CD4-positive, alpha-beta T cell treated with Interleukin-6 for 4 hours (primary cell): Measurements from ENCODE around the gene DLG5.

ENCODE experiments used
- DNase-seq: peaks from one replicate; pipeline ENCODE4 v3.0.0-alpha.2; 2020; ENCODE audit warnings: mixed read lengths

DLG5 gene

GRCh38 chr10:77837248-77837924 lies 89.2 kb downstream of the DLG5 start:
- DNase-seq = peak; percentile 72

DNA sequence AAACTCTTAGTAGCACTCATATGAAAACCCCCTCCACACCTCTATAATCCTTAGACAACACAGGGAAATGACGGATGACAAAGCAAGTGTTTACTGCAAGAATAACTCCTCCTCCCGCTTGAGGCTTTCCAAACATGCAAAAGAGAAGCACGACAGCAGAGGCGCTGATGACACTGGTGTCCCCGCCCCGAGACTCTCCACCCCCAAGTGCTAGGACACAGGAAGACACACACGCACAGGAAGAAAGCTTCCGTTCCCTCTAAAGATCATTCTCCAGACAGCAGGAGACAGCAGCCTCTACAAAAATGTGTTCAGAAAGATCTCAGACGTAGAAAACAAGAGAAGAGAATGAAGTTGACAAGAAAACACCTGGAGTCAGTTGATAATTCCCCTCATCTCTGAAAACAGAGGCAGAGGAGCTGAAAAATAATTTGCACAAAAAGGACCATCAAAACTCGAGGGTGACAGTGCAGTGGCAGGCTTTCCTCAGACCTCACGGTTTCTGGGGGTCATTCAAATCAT lies 90.2 kb downstream of the DLG5 start:
- DNase-seq = peak; percentile 78

GRCh38 chr10:77835669-77836086 lies 90.9 kb downstream of the DLG5 start:
- no peak for DNase-seq

DNA sequence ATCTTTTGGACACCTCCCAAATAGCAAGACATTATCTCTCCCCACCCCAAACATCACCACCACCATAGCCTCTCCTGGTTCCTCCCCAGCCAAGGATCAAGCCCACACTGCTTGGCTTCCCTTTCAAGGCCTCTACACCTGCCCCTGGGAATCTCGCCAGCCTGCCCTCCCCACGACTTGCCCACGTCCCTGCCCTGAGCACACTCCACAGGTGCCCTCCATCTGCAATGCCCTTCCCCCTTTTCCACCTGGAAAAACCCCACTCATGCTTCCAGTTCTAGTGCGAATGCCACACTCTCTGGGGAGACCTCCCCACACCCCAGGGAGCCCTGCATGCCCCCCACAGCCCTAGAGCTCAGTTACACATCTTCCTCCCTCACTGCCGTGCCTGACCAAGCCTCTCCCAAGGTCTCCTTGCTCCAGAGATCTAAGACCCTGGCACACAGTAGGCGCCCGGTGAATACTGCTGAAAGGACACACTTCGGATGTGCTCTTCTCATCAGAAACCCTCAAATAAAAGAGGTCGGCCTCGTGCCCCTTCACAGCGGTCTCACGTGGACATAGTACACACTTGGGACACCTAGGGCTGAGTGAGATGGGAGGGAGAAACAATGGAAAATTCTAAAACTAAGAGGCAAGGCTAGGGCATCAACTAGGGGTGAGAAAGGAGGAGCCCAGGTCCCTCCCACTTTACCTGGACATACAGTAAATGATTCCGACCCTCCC lies 91.4 kb downstream of the DLG5 start:
- no peak for DNase-seq

DNA sequence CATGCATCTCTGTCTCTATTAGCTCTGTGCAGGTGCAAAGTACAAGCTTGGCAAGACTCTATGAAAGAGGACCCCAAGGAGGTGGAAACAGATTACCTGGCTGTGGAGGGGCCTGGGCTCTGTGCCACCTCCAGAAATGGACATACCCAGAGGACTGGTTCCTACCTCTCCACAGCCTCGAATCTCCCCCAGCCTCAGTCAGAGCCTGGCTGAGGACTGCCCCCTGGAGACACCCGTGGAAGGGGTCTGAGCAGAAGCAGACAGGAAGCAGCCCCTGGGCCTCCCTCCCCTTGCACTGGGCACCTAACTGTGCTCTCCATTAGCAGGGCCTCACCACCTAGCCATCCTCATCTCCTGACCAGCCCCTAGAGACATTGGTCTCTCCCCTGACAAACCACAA lies 92.0 kb downstream of the DLG5 start:
- no peak for DNase-seq

- DNase-seq = no peak
Measured at GRCh38 chr10:77833792-77834191, 92.8 kb downstream of the DLG5 start.

DNA sequence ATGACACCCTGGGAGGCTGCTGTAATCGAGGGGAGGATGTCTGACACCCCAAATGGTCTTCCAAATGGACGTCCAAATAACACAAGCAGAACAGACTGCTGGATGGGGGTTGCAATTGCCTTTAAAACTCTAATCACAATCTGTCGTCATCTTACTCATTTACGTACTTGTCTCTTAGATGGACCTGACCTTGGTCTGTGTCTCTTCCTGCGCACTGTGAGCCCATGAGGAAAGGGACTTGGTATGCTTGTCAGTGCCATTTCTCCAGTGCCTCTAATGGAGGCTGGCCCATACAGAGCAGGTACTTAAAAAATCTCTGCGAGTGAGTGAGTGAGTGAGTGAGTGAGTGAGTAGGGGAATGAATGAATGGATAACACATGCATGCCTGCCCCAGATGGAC lies 93.3 kb downstream of the DLG5 start:
- no peak for DNase-seq

DNA sequence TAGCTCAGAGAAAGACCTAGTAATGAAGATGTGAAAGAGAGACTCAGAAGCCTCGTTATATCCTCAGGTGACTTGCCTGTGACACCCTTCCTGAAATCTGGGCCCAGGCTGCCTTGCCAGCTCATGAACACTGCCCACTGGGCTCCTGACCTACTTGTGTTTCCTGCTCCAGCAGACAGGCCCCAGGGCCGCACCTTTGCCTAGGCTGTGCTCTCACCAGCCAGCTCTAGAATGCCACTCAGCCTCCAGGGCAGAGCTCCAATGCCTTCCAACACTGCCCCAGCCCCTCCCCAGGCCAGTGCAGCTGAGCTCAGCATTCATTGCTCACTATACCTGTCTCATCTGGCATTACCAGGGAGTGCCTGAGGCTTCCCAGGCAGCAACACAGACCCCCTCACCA lies 94.3 kb downstream of the DLG5 start:
- DNase-seq = peak; percentile 64

GRCh38 chr10:77829356-77829755 lies 97.2 kb downstream of the DLG5 start:
- DNase-seq = no peak

DNA sequence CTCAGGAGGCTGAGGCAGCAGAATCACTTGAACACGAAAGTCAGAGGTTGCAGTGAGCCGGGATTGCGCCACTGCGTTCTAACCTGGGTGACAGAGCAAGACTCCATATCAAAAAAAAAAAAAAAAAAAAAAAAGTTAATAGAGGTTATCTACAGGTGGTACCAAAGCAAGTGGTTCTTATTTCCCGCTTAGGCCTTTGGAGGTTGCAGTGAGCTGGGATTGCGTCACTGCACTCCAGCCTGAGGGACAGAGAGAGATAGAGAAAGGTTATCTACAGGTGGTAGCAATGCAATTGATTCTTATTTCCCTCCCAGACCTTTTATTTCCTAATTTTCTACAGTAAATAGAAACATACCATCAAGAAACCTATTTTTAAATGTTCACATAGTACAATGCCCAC lies 98.2 kb downstream of the DLG5 start:
- DNase-seq = no peak

DNA sequence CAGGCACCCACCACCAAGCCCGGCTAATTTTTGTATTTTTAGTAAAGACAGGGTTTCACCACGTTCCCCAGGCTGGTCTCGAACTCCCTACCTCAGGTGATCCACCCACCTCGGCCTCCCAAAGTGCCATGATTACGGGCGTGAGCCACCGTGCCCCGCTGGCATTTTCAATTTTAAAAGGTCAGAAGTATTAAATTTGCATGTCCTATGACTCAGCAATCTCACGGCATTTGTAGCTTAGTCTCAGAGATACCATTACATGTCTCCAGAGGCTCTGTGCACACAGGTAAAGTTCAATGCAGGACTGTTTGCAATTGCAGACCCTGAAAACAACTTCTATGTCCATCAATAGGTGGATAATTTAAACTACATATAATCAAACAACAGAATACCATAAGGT lies 99.2 kb downstream of the DLG5 start:
- DNase-seq = no peak

GRCh38 chr10:77825965-77826364 lies 100.6 kb downstream of the DLG5 start:
- DNase-seq = no peak

DNA sequence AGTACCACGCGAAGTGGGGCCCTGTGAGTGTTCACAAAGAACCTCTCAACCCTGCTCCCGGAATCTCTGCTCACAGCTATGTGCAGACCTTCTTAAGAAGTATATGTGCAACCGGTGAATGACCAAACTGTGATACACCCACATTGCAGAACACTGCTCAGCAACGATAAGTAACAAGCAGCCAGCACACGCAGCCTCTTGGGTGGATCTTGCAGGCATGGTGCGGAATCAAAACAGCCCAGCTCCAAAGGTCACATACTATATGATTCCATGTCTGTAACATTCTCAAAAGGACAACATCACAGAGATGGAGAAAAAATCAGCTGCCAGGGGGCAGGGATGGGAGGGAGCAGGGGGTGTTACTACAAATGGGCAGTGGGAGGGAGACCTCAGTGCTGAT lies 101.6 kb downstream of the DLG5 start:
- no peak for DNase-seq

DNA sequence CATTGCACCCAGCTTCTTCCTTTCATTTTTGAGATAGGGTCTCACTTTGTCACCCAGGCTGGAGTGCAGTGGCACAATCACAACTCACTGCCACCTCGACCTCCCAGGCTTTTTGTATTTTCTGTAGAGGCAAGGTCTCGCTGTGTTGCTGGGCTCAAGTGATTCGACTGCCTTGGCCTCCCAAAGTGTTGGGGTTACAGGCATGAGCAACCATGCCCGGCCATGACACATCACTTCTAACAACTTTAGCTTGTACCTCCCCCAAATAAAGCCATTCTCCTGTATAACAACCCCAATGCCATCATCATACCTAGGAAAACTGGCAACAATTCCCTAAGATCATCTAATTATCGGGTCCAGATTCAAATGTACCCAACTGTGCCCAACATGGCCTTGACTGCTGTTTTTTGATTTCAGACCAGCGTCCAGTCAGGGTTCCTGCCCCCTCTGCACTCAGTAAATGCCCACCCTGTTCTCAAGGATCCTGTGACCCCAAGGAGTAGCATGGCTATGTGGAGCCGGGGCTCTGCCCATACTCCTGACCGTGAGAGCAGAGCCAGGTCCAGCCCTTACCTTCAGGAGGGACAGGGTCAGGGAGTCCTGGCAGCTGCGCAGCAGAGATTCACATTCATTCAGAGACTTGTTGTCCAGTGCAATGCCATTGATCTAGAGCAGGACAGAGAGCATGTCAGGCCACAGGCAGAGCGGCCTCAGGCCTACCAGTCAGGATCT lies 102.6 kb downstream of the DLG5 start:
- no peak for DNase-seq

DNA sequence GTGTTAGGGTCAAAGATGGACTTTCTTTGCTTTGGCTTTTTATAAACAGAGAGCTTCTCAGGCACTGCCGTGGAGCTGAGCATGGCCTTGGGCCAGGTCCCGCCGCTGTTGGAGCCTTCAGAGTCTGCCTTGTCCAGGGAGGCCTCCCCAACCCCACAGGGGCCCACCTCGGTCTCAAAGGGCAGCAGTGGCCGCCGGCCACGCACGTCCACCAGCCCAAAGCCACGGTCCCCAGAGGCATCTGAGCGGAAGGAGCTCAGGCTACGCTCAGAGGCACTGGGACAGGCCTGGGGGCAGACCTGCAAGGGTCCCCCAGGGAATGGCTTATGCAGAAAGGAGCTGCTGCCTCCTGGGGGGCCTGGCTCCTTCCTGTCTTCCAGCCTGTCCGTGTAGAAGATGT lies 105.0 kb downstream of the DLG5 start:
- no peak for DNase-seq

- no peak for DNase-seq
Measured at GRCh38 chr10:77821036-77821435, 105.5 kb downstream of the DLG5 start.

DNA sequence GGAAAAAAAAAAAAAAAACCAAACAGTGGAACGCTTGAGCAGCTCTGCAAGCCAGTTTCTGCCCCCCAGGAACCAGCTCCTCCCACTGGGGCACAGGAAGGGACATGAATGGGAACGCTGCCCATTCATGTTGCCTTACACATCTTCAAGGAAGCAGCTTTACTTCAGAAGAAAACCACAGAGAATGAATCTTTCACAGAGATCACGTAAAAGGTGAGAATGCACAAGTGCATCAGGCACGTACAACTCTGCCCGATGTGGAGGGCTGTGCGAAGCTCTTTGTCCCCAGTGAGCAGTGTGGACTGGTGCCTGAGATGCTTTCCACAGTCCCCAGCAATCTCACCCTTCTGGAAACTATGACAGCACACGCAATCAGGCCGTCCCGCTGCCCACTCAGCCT lies 106.2 kb downstream of the DLG5 start:
- no peak for DNase-seq

- no peak for DNase-seq
Measured at GRCh38 chr10:77819210-77820112, 107.1 kb downstream of the DLG5 start.

DNA sequence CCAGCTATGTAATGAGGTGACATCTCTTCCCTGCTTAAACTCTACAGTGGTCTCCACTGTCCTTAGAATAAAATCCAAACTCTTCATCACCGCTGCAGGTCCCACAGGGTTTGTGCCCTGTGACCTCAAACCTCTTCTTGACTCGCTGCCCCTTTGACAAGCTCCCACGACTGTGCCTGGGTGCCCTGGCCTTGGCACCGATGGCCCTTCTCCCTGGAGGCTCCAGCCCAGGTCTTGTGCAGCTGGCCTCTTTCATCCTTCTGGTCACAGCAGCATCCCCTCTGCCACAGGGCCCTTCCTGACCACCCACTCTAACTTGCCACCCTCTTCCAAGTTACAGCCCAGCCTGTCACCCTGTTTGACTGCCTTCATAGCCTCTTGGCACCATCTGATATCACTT lies 108.2 kb downstream of the DLG5 start:
- DNase-seq = no peak

DNA sequence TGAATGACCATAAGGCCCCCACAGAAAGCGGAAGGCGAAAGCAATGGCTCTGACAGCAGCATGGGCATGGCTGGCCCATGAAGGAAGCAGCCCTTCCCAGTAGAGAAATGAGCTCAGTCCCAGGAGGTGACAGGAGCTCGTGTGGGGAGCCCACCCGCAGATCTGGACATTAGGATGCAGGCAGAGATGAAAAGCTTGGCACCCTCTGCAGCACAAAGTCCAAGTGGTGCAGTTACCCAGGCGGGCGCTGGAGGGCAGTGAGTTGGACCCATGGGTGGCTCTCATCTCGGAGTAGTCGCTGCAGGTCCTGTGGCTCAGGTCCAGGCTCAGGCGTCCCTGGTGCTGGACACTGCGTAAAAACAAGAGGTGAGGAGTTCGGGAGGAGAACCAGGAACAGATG lies 109.0 kb downstream of the DLG5 start:
- DNase-seq = no peak

- no peak for DNase-seq
Measured at GRCh38 chr10:77816311-77816710, 110.2 kb downstream of the DLG5 start.

DNA sequence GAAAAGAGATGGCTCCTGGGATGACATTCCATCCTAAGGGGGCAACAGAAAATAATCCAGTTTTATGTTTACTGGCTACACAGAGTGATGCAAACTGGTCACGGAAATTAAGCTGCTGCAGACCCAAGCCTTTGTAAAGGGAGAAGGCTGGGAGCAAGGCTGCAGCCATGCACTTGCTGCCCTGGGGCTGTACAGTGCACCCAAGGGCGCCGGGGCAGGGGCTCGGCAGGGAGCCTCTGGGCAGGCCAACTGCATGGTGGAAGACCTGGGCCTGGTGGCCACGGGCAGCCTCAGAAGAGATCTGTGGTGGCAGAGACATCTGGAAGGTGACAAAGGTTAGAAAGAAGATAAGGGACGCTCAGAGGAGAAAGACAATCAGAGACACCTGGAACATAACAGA lies 113.8 kb downstream of the DLG5 start:
- DNase-seq = no peak
